NCI-H446 (cell line): ENCODE results near the gene DRD2.

ENCODE experiments used
- DNase-seq, 2 experiments: peaks; one replicate each; lab custom pipeline; 2025; lab: John Stamatoyannopoulos, UW

DRD2 gene

DNA sequence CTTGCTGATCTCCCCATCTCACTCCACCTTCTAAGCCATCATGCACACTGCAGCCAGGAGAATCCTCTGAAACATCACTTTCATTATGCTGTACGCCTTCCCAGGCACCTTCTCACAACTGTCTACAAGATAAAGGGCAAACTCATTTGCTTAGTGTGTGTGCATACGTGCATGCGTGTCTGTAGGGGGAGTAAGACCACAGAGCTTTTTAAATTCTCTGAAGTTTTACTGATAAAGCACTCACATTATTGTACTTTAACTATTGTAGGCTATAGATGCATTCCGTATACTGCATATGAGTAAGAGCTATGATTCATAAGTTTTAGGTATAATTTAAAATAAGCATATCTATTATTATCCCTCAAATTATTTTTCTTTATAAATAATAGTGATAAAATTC is 102.9 kb downstream of the DRD2 start:
- no peak for DNase-seq

DNA sequence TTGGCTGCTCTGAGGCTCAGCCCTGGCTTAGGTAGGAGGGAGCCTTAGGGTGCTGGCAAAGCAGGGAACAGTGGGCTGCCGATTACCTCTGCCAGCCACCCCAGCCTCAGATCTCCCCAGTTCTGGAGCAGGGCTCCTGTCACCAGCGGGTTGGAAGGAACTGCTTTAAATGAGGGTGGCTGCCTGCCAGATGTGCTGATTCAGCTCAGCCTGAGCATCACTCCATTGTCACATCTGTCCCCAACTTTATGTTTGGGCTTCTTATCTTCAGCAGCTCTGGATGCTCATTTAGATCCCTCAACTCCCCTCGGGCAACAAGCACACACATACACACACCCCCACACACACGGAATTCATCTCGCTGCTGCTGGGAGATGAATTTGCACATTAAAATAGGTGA is 104.6 kb downstream of the DRD2 start:
- no peak for DNase-seq

DNA sequence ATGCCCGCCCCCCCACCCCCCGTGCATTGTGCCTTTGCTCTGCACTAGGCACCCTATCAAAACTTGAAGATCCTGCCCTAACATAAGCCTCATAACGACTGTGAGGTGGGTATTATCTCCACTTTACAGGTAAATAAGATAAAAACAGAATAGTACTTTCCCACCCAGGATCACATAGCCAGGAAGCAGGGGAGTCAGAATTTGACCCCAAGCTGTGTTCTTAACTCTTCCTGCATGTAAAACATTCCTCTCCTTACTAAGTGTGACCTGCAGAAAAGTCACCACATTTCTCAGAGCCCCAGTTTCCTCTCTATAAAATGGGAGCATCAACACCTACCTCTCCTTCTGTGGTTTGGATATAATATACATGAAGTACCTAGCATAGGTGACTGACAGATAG is 105.8 kb downstream of the DRD2 start:
- DNase-seq: no peak

DNA sequence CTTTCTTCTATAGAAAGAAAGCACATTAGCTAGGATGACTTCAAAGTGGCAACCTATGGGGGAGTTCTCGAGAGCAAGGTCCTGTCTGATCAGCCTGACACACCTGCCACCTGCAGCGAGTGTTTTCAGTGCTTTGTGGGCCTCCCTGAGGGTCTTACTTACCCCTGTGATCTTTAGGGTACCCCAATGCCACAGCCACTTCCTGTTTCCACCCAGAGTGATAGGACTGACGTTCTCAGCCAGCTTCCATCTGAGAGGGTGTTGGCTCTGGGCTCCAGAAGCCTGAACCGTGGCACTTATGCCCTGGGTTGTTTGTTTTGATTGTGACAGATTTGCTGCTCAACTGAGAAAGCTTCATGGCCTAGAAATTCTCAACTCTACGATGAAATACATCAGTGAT is 109.3 kb downstream of the DRD2 start:
- DNase-seq: no peak

DNA sequence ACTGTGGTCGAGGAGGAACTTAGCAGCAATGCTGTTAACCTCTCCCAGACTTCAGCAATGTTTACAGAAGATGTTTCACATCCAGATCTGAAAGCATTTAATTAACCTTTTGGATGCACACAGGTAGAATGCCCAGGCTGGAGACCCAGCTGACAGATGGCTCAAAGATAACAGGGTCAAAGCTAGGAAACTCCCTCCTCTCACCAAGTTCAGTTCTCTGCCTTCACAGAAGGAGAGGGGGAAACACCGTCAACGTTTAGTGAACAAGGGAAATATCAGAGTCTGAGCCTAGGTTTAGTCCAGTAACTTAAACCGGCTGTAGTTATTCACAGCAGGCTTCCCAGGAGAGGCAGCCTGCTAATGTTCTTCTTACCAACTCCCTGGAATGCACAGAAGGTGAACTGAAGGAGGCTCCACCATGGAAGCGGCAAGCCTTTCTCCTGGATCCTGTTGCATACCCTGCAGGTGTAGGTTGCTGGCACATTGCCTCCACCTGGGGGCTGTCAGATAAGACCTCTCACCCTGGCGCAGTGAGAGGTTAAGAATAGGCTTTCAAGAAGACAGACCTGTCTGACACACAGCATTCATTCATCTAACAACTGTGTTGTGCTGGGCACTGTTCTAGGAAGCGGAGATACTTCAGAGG is 111.1 kb downstream of the DRD2 start:
- DNase-seq: no peak

DNA sequence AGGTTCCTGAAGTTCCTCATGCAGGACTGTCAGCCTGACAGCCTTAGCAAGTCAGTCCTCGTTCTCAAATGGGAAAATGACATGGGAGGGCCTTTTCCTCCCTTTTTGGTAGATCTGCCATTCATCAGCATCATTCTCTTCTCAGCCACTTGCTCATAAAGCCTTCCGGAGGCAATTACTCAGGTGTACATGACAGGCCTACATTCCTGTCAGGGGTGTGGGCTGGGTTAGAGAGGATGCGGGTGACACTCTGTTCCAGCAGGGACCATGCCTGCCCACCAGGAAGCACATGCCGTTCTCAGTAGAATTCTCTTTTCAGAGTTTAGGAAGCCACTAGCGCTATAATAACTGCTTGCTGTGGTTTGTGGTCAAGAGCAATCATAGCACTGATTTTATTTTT is 111.8 kb downstream of the DRD2 start:
- DNase-seq: no peak
